Left lung (tissue), 10 donors: Measurements from ENCODE around the gene GRIPAP1. TPM values are rescaled to one million over a fixed set of nuclear protein-coding genes. Genes with fewer than 3 reads are reported as not detected.

ENCODE experiments used
- ATAC-seq: fragments of 200-7000 bp; cut with Tn5 transposase; one replicate; pipeline ENCODE4 v1.9.1; 2020; ENCODE audit warnings: moderate library complexity
- DNase-seq, 4 donors: peaks; one replicate each; pipeline ENCODE4 v3.0.0-alpha.2; 2013 to 2020
- H3K27ac ChIP-seq, 2 donors: fragments of 200-600 bp; sonication (generic) in 1 of 2; one replicate each; pipeline versions ENCODE4 v1.5.0 to v1.8.0; 2020 to 2021
- H3K27me3 ChIP-seq, 2 donors: fragments of 200-600 bp; sonication (generic) in 1 of 2; one replicate each; pipeline versions ENCODE4 v1.5.0 to v1.8.0; 2020 to 2021
- H3K36me3 ChIP-seq, 2 donors: fragments of 200-600 bp; sonication (generic) in 1 of 2; one replicate each; pipeline versions ENCODE4 v1.5.0 to v1.8.0; 2020 to 2021
- H3K4me1 ChIP-seq, 2 donors: fragments of 200-600 bp; one replicate each; pipeline ENCODE4 v1.8.0; 2021
- H3K4me3 ChIP-seq, 2 donors: fragments of 200-600 bp; sonication (generic) in 1 of 2; one replicate each; pipeline versions ENCODE4 v1.5.0 to v1.8.0; 2020 to 2021; ENCODE audit warnings: mild to moderate bottlenecking in 1 of 2
- H3K9me3 ChIP-seq, 2 donors: fragments of 200-600 bp; sonication (generic) in 1 of 2; one replicate each; pipeline versions ENCODE4 v1.5.0 to v1.8.0; 2020 to 2021
- intact Hi-C, 2 donors: fragments of 100-400 bp; cut with DNase I; formaldehyde crosslinking; loops; one replicate each; pipeline versions ENCODE4 v1.11.2 to v1.14.2; 2022
- polyA plus RNA-seq, 6 donors: library from polyadenylated mRNA; unstranded; fragments of 120-200 nt; gene quantifications; one replicate each; pipeline ENCODE4 v1.2.1, GENCODE V29; 2013; ENCODE audit not compliant: insufficient read length in 6 of 6
- total RNA-seq, 2 donors: library from RNA; stranded (reverse); fragmentation: NEBNext Ultra II Directional; extraction: Animal tissue kit (Norgen Biotek cat#: 25700); gene quantifications; one replicate each; pipeline ENCODE4 v1.2.1, GENCODE V29; 2021
- TF ChIP-seq, protein P1 (sequence below), 2 donors: fragments of 200-600 bp; sonication (generic) in 1 of 2; IDR thresholded peaks; one replicate each; pipeline versions ENCODE4 v1.5.0 to v1.8.0; 2021; ENCODE audit warnings: antibody characterized with exemption in 2 of 2
- donor health status: DM: no; HTN: yes; CAD: no.
- donor health status: DM: no; HTN: no; CAD: no.

GRIPAP1 gene
- total and polyA plus RNA-seq, 8 donors, result 36.1 to 67.1 (median 57.6) TPM

GRCh38 chrX:48966796-48967579, 35.1 kb downstream of the GRIPAP1 start:
- H3K4me3 ChIP-seq, result no peak overlapping the region
- no peaks in the 10 kb centered on the region for H3K9me3 ChIP-seq
- H3K36me3 ChIP-seq, result no peaks in the 10 kb centered on the region
- DNase-seq (no peak), ATAC-seq (no peak)
- TF ChIP-seq, protein P1, sequence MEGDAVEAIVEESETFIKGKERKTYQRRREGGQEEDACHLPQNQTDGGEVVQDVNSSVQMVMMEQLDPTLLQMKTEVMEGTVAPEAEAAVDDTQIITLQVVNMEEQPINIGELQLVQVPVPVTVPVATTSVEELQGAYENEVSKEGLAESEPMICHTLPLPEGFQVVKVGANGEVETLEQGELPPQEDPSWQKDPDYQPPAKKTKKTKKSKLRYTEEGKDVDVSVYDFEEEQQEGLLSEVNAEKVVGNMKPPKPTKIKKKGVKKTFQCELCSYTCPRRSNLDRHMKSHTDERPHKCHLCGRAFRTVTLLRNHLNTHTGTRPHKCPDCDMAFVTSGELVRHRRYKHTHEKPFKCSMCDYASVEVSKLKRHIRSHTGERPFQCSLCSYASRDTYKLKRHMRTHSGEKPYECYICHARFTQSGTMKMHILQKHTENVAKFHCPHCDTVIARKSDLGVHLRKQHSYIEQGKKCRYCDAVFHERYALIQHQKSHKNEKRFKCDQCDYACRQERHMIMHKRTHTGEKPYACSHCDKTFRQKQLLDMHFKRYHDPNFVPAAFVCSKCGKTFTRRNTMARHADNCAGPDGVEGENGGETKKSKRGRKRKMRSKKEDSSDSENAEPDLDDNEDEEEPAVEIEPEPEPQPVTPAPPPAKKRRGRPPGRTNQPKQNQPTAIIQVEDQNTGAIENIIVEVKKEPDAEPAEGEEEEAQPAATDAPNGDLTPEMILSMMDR (IDR thresholded peaks at IDR 0.05), result no peak
- intact Hi-C loops, result no loop called here
- H3K4me1 ChIP-seq, result peaks cover 0 to 7% of the 10 kb centered on the region in 2 donors
- no peak overlapping the region for H3K27ac ChIP-seq
- no peaks in the 10 kb centered on the region for H3K27me3 ChIP-seq

- H3K27ac ChIP-seq, result no peak overlapping the region
- no peak overlapping the region for H3K4me3 ChIP-seq
- H3K9me3 ChIP-seq, result no peaks in the 10 kb centered on the region
- H3K36me3 ChIP-seq, result no peaks in the 10 kb centered on the region
- intact Hi-C loops, result no loop called here
- no peaks in the 10 kb centered on the region for H3K4me1 ChIP-seq
- ATAC-seq, result no peak
- no peaks in the 10 kb centered on the region for H3K27me3 ChIP-seq
- TF ChIP-seq, protein P1 (IDR thresholded peaks at IDR 0.05), result no peak
- peak in 1 of 4 donors; percentile 49 for DNase-seq
Measured at GRCh38 chrX:48965959-48966358, 36.1 kb downstream of the GRIPAP1 start.

DNA sequence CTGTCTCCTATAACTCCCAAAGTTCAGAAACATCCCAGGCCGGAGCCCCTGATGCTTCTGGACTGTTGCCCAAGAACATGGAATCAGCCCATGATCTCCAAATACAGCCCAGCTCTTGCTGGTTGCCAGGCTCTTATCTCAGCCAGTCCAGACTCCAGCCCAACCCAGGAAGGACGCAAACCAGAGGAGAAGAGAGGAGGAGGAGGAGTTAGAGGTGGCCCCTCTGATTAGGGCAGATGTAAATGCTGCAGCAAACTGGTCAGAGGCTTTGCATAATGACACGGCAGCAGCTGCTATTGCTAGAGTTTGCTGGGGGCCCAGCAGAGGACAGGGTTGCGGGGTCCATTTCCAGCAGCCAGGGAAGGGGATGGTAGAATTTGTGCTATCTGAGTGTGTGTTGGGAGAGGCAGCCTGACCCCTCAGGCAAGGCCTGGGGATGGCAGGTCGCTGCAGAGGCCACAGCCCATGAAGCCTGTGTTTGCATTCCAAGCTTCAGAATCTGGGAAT, 40.4 kb downstream of the GRIPAP1 start:
- Histone ChIP-seq H3K4me3 (no peak overlapping the region), H3K27ac (no peak overlapping the region), H3K9me3 (no peaks in the 10 kb centered on the region), H3K36me3 (no peaks in the 10 kb centered on the region), H3K4me1 (peaks cover 0 to 6% of the 10 kb centered on the region in 2 donors), H3K27me3 (no peaks in the 10 kb centered on the region)
- DNase-seq (peak in 1 of 4 donors; percentile 64), ATAC-seq (no peak)
- TF ChIP-seq, protein P1 (IDR thresholded peaks at IDR 0.05), result no peak
- intact Hi-C loops, result no loop called here

DNA sequence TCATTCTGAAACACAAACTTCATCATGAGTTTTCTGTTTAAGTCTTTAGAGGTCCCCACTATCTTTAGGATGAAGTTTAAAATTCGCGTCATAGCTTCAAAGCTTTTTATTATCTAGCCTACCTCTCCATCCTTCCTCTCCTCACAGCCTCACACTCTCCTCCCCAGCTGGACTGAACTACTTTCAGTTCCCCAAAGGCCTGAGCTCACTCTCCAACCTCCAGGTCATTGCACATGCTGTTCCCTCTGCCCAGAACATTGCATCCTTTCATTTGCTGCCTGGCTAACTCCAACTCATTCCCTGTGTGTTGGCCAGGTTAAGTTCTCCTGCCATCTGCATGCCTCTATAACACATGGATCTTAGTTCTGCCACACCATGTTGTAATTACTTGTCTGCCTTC, 41.8 kb downstream of the GRIPAP1 start:
- intact Hi-C loops, result no loop called here
- no peak for ATAC-seq
- H3K36me3 ChIP-seq, result peaks cover 0 to 4% of the 10 kb centered on the region in 2 donors
- DNase-seq, result no peak
- H3K27ac ChIP-seq, result no peak overlapping the region
- no peaks in the 10 kb centered on the region for H3K9me3 ChIP-seq
- no peaks in the 10 kb centered on the region for H3K27me3 ChIP-seq
- H3K4me3 ChIP-seq, result no peak overlapping the region
- peaks cover 0 to 20% of the 10 kb centered on the region in 2 donors for H3K4me1 ChIP-seq
- TF ChIP-seq, protein P1 (IDR thresholded peaks at IDR 0.05), result no peak

GRCh38 chrX:48958635-48959094, 43.4 kb downstream of the GRIPAP1 start:
- Histone ChIP-seq H3K27ac (peak overlapping the region; percentile 93 to 99), H3K9me3 (no peaks in the 10 kb centered on the region), H3K4me1 (peaks cover 0 to 36% of the 10 kb centered on the region in 2 donors), H3K36me3 (peaks cover 0 to 4% of the 10 kb centered on the region in 2 donors), H3K4me3 (peak overlapping the region; percentile 29 to 61), H3K27me3 (no peaks in the 10 kb centered on the region)
- ATAC-seq (peak; percentile 2), DNase-seq (peak in 1 of 4 donors; percentile 19)
- intact Hi-C loops, result no loop called here
- TF ChIP-seq, protein P1 (IDR thresholded peaks at IDR 0.05), result no peak
